Inflammatory macrophage treated with lipopolysaccharide for 4 hours (primary cell): Measurements from ENCODE around the gene DPP10.
"Not testable (repeated sequence)": the region's sequence is repeated elsewhere in the genome, so short reads cannot be mapped to it uniquely, and the experiment has no call there.

Source experiments
- DNase-seq: peaks from one replicate; pipeline ENCODE4 v3.0.0-alpha.2; 2020

DPP10 gene

DNA sequence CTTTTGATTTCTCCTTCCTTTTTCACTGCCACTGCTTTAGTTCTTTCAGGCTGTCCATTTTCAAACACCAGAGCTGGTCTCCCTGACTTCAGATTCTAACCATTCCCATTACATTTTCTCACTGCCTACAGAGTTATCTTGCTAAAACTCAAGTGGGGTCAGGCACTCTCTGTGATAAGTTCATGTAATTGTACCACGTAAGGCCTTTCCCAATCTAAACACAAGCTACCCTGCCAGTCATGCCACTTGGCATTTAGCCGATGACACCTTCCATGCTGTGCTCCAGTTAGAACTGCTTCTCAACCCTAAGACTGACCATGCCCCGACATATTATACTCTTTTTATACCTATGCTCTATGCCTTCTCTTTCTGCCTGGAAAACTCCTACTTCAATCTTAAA, 592.4 kb downstream of the DPP10 start:
- DNase-seq = no peak

DNA sequence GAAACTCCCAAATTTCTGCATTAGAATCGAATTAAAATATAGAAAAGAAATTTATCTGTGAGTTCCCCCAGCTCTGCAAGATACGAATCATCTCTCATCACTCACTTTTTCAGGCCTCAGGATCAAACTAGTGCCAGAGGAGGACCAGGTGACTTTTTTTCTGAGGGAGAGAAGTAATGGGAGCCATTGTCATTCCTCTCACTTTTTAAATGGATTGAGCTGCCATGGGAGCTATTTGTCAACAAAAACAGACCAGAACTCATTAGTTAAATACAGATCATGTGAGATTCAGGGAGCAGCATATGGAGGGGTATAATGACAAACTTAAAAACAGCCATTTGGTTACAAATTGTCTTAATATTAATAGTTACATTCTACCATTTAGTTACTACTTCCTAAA, 594.4 kb downstream of the DPP10 start:
- DNase-seq = no peak

DNA sequence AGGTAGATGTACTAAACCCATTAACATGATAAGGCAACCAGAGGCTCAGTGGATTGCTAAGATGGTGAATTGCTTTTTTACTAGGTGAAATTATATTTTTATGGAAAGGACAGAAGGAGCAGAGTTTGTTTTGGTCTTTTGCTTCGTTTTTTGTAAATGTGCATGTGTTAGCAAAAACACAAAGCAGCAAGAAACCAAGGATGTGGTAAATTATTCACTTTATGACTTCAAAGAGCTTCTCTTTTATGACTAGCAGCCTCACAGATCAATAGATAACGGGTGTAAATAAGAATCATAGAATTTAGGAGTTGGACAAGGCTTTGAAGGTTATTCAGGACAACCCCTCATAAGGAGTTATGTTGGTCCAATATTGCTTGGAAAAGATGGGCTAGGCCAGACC, 615.0 kb downstream of the DPP10 start:
- no peak for DNase-seq

DNA sequence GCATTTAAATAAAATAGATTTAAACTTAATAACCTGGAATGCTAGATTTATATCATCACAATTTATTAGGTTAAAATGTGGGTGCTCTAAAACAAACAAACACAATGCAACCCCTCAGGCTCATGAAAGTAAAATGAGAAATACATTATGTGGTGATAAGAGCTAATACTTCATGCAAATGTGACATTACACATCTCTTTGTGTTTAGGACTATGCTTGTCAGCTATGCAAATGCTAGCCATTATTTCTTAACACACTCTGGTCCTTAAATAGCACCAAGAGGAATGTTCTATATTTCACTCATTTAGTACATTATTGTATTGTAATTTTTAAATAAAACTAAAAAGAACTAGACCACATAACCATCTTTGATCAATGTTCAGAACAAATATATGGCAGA, 627.6 kb downstream of the DPP10 start:
- no peak for DNase-seq

DNA sequence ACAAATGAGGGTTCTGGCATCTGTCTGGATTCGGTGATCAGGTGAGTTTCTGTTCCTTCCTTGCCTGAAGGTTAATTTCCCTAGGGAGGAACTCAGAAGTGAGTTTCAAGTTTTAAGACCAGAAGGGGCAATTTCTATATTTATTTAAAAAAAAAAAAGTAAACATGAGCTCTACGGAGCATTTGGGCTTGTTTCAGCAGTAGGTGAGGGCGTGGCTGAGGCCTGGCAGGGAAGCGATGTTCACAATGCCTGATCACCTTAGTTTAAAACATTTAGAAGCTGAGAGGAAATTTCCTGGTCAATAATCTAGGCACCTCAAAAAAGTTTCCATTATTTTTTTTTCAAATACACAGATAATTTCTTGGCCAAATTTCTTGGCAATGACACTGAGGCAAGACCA, 629.1 kb downstream of the DPP10 start:
- no peak for DNase-seq

DNA sequence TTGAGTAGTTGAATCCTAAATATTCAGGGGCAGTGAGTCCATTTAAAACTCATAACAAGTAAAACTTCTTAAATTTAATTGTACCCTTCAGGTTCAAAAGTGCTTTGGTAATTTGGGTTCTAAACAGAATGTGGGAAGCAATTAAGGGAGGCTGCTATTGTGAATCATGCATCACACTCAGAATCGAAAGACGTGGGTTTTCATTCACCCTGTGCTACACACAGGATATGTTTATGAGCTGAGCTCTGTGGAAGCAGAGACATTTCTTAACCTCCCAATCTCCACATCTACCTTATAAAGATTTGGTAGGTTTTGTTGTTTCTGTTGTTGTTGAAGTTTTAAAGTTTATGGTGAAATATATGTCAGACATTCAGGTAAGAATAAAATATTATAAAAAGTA, 633.4 kb downstream of the DPP10 start:
- DNase-seq = no peak

DNA sequence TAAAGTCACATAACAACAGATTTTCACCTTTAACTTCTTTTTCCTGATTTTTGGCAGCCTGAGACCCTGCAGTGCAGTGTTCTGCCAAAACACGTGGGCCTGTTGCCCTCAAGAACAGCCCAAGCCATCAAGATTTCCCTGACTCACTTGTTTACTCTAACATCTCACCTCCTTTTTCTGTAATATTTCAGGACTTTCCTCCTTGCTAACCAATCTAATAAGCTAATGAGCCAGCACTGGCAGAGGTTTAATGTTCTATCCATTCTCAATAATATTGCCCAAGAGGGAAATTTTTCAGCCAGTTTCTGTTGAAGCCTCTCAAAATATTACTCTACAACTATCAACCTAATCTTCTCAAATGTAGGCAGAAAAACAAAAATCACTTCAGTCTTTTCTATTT, 635.2 kb downstream of the DPP10 start:
- DNase-seq = no peak

DNA sequence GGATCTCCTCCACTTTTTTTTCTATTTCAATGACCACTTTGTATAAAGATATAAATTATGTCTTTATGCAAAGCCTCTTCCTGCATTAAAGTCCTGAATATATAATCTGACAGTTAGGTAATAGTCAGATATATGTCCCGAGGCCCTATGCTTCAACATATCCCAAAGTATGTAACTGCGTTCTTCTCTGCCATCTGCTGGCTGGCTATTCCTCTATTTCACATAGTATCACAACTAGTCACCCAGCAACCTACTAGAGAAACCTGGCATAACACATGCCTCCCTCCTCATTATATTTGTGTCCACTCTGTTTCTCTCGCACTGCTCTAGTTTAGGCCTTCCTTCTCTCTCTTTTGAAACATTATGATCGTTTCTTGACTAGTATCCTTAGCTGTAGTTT, 640.8 kb downstream of the DPP10 start:
- DNase-seq = no peak

DNA sequence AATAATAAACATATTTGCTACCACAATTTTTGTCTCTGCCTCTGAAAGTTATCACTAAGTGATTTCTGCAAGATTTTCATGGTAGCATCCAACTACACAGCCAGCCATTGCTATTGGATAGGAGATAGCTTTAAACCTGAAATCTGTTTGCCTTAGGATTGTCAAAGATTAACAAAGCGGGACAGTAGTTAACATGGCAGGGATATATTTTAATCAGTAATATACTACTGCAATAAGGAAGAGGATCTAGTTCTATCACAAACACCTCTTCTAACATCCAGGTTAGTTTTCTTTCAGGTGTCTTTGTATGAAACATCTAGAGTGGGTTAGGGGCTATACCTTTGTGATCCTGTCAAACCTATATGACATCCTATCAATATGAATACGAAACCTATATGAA, 641.3 kb downstream of the DPP10 start:
- DNase-seq = no peak

DNA sequence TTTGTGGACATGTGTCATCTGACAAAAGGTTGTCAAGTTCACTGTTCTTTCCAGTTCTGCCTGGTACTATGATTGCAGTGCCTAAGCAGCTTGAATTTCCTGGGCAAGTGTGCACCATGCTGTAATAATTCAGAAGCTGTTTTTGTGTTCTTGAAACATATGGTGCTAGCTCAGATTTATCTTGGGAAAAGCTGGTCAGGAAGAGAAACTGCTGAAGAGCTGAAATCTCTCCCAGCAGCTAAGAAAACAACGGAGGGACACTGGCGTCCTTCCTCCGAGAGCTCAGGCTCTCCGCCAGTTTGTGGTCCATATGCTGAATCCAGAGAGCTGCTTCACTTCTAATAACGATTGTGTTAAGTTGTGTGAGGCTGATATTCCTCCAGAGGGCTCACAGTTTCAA, 642.0 kb downstream of the DPP10 start:
- no peak for DNase-seq

DNA sequence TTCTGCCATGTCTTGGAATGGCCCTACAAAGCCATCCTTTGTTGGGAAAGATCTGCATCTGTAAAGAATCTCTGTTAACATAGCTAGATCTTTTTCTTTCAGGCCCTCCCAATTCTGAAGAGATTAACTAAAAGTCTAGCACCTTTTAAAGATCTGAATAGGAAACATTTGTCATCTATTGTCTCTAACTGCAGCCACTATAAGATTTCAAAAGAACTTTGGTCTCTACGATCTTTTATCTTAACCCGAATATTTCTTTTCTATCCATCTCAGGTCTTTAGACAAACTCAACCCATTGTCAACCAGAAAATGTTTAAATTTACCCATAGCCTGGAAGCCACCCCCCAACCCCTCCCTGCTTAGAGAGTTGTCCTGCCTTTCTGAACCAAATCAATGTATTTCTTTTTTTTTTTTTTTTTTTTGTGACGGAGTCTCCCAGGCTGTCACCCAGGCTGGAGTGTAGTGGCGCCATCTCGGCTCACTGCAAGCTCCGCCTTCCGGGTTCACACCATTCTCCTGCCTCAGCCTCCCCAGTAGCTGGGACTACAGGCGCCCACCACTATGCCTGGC, 643.7 kb downstream of the DPP10 start:
- DNase-seq = not testable (repeated sequence)

DNA sequence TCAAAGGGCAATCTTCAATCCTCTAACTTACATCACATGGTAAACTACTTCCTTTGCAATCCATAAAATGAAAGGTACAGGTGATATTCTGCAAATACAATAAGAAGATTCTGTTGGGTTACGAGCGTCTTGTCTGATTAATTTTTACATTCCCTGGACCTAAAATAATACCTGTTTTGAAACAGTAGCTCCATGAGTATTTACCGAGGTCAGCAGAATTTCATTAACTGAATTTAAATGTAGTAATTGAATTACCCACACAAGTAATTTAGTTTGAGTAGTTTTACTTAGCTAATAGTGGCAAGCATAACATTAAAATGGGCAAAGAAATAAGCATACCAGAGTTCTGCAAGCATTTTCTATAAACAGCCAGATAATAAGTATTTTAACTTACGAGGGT, 652.0 kb downstream of the DPP10 start:
- no peak for DNase-seq

DNA sequence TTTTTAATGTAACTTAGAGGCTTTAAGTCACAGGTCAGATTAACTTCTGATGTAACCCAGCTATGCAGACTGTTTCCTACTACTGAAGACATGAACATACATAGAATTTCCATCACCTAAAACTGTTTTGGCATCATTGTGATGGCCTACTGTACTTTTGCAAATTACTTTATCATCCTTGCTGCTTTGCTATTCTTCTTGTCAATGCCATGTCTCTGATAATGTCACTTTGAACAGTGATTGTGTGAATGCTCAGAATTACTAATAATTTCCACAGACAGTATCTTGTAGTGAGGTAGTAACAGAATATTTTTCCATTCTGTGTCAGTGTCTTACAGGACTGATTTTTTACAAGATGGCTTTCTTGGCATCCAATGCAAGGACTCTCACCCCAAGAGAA, 663.5 kb downstream of the DPP10 start:
- DNase-seq = no peak

DNA sequence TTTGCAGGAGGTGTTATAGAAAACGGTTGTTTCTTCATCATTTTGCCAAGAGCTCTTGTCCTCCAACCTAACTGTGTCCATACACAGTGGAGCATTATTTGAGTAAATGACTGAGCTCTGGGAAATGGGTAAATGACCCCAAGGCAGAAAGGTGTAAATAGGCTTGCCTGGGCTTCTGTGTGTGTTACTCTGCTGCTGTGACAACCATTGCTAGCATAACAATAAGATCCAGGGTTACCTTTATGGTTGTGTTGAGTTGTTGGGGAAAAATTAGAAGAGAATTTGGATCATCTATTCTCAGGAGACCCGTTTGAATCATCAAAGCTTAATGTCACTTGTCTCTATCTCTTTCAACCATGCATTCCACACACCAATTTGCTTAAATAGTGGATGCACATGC, 672.7 kb downstream of the DPP10 start:
- DNase-seq = no peak

DNA sequence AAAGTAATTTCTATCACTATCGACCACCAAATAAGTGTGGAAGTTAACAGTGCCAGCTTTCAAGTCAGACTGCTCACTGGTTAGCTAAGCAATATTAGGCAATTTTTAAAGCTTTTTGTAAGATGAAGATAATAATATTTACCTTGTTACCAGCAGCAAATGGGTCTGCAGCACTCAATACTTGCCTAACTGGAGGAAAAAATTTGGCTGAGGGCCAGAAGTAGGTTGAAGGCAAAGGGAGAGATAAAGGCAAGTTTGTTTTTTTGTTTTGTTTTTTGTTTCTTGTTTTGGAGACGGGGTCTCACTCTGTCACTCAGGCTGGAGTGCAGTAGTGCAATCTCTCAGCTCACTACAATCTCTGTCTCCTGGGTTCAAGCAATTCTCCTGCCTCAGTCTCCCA, 675.9 kb downstream of the DPP10 start:
- no peak for DNase-seq

DNA sequence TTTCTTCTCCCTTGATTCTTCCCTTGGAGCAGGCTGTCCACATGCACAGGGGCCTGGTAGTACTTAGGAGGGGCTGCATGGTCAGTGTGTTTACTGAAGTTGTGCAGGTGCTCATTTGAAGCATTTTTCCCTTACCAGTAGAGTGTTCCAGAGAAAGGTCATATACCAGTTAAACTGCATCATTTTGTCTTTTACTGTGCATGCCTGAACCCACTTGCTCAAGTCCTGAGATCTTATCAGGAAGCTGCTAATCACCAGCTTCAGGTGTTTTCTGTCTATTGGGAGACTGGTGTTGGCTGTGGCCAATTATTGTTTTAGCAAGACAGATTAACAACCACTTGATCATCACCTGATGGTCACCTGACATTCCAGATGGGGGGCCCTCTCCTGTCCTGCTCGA, 676.6 kb downstream of the DPP10 start:
- no peak for DNase-seq

DNA sequence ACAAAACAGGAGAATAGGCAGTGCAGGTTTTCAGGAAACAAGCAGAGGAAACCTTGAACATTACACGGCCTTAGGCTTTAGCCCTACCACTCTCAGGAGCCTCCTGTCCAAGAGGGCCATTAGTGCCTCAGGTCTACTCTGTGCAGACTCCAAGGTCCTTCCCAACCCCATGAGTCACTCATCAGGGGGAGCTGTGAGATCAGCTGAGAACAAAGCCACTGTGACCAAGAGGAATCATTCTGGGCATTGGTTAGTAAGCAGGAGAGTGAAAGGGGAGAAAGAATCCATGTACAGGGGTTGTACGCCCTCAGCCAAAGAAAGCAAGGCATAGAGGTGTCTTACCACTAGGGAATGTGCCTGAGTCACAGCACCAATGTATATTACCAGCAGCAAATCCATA, 680.3 kb downstream of the DPP10 start:
- no peak for DNase-seq

DNA sequence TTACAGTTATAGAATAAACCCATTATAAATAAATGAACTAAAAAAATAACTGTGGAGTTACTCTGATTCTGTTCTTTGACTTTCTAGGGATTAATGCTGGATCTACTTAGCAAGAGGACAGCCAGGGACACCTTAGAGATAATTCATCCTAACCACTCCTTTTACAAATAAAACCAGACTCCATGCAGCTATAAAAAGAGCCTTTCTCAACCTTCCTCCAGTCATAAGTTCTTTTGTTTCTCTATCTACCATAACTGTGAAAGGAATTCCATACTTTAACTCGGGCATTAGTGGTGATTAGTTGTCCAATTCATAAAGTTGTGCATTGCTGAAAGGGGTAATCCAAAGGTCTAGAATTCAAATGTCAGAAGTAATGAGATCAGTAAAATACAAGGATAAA, 682.4 kb downstream of the DPP10 start:
- no peak for DNase-seq

DNA sequence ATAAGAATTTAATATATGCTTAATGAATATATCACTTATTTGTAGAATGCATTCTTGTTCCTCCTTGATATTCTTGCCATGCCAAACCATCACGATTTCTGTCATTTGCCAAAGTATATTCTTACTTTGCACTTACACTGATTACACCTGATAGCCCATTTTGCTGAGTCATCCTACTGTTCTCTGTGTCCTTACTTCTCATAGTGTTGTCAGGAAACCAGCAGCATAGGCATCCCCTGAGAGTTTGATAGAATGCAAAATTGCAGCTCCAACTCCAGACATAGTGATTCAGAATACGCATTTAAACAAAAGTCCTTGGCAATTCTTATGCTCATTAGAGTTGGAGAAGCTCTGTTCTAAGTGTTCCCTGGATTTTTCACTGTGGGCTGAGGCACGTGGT, 687.1 kb downstream of the DPP10 start:
- no peak for DNase-seq

DNA sequence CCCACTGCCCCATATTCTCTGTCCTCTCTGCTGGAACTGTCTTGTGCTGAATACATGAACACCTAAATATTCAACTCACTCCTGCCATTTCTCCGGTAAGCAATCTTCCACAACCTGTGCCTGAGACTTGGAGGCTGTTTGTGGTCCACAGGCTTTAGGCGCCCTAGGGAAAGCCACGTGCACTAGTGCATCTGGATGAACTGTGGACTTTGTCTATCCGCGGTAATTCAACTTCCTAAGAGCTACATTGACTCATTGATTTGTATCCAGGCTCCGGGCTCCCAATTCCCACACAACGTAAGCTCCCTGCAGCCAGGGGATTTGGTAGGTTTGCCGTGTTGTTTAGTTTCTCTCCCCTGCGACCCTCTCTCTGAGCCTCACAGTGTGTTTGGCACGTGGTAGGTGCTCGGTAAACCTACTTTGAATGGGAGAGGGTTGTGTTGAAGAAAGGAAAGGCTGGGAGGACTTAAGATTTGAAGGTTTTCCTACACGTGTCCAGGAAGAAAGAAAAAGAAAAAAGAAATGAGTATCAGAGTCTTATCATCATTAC, 718.2 kb downstream of the DPP10 start:
- DNase-seq = no peak

DNA sequence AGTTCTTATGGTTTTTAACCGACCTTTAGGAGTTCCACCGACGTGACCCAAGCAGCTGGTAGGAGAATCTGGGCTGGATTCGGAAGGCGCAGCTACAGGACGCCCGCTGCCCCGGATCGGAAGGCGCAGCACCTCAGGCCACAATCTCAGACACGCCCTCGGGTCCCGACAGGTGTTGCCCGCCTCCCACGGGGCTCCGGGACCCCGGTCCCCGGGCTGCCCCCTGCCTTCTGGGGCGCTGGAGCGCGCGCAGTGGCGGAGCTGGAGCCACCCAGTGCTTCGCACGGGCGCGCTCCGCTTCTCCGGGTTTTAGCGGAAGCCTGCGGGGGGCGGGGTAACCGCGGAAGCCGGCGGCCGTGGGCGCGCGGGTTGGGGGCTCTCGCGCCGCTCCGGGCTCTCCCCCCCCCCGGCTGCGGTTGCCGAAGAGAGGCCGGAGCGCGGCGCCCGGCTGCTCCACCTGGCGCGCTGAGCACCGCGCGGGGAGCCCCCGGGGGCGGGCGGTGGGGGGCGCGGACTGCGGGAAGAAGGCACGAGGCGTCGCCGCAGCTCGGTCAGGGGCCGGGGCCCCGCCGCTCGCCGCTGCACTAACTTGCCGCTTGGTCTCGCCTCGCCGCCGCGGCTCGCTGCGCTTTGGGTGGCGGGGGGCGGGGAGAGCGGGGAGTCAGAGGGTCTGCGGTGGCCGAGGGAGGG, 718.8 kb downstream of the DPP10 start:
- no peak for DNase-seq

DNA sequence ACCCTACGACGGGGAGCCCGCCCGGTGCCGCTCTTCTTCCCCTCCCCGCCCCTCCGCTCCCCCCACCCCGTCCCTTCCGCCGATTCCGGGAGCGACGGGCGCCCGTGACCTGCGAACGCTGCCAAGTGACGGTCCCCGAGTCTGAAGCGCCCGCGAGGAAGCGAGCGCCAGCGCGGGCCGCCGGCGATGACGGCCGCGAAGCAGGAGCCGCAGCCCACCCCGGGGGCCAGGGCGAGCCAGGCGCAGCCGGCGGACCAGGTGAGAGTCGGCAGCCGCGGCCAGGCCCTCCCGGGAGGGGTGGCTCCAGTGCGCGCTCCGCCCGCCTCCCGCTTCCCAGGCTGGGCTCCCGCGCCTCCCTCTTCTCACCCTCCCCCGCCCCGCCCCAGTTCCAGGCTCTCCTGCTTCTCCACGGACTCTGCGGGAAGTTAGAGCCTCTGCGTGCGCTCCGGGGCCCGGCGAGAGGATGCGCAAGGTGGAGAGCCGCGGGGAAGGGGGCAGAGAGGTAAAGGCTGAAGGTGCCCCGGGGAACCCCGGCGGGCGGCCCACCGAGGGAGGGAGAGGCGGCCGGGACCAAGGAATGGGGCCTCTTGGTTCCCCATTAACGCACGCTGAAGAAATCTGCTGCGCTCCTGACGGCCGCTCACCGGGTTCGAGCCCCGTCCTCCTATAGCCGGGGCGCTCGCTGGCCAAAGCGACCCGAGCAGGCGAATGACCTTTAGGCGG, 719.5 kb downstream of the DPP10 start:
- DNase-seq = no peak

DNA sequence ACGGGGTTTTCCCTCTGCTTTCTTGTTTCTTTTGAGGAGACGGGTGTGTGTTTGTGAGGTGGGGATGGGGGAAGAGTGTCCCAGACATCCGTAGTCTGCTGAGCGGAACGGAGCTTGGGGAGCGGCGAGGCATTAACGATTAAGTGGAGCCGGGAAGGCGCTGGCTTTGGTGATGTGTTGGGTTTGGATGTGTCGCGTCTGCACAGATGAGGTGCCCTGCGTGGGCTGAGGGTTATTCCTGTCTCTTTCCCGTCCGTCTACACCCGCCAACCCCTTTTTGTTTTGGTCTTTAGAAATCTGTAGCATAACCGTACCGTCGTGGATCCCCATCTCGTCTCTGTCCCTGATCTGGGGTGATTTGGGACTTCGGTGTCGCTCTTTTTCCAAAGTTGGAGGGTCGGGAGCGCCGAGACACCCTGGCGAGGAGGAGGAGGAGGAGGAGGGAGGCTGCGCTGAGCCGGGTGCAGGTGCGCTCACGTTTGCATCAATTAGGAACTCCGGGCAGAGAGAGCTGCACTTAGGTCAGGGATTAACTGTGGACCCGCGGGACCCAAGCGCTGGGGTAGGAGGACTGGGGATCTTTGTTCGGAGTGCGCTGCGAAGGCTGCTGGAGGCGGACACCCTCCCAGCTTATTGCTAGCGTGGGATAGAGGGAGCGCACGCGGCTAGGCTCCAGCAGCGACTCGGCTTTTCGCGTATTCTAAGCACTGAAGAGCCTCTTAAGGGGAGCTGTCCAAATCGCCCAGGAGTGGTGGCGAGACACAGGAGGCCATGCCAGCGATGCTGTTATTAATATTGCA, 720.3 kb downstream of the DPP10 start:
- DNase-seq = no peak

DNA sequence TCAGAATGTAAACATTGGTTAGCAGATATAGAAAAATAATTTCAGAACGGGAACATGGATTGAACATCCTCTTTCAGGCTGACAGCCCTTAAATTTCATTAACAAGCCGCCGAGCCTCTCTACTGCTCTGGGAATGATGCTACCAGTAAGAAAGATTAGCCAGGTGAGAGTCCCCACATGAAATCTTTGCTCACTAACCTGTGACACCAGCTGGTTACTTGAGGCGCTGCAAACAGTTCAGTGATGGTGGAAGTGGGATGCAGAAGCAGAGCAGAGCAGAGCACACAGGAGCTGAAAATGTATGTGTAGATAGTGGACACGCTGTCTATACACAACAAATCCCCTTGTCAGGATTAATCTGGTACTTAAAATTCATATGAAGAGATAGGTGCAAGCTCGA, 721.1 kb downstream of the DPP10 start:
- DNase-seq = no peak
